ENCODE measurements around the gene MACF1.

DNA sequence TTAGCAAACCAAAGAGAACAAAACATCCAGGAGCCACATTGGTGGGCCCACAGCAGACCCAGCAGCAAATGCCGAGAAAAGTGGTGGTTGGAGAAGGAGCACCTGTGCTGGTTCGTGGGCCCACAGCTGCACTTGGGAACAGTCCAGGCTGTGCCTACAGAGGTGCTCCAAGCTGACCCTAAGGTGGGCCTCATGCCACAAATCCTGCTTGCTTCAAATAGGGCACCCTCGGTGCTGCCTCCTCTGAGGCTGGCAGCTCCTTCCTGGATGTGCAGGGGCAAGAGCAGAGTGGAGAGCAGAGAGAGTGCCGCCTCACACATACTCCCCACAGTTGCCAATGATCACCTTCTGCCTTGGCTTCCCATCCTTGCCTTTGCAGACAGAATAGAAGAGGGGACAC, 327.0 kb downstream of the MACF1 start:
- TF ChIP-seq, protein P1, sequence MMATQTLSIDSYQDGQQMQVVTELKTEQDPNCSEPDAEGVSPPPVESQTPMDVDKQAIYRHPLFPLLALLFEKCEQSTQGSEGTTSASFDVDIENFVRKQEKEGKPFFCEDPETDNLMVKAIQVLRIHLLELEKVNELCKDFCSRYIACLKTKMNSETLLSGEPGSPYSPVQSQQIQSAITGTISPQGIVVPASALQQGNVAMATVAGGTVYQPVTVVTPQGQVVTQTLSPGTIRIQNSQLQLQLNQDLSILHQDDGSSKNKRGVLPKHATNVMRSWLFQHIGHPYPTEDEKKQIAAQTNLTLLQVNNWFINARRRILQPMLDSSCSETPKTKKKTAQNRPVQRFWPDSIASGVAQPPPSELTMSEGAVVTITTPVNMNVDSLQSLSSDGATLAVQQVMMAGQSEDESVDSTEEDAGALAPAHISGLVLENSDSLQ (IDR thresholded peaks at IDR 0.05): no peak
- TF ChIP-seq NFRKB (IDR thresholded peaks at IDR 0.05): no peak

Measured in HEK293T (cell line).